Stimulated activated CD8-positive, alpha-beta memory T cell treated with anti-CD3 and anti-CD28 coated beads, Interleukin-15, amount 100 ng/mL, for 4 hours (primary cell): Measurements from ENCODE around the gene THEM4.

Experiments
- DNase-seq, 2 donors: peaks; one replicate each; pipeline ENCODE4 v3.0.0-alpha.2; 2020; ENCODE audit warnings: low read depth in 2 of 2

THEM4 gene

GRCh38 chr1:151909167-151910149 lies at the start of gene THEM4:
Gene THEM4 (minus strand): TSS chr1:151909511. CDS start chr1:151909458, 53 bp downstream.
- peak; percentile 83 to 87 for DNase-seq

- DNase-seq: no peak
These were observed 49.6 kb upstream of the THEM4 start for GRCh38 chr1:151958959-151959358.

GRCh38 chr1:151956957-151957497 lies 47.7 kb upstream of the THEM4 start:
- DNase-seq: no peak

GRCh38 chr1:151953409-151954094 lies 44.2 kb upstream of the THEM4 start:
- no peak for DNase-seq

- no peak for DNase-seq
These were observed 43.5 kb upstream of the THEM4 start for GRCh38 chr1:151952811-151953210.

- DNase-seq: no peak
These were observed 40.3 kb upstream of the THEM4 start for GRCh38 chr1:151949371-151950193.

- DNase-seq: no peak
These were observed 39.2 kb upstream of the THEM4 start for GRCh38 chr1:151948506-151948905.

GRCh38 chr1:151947140-151947539 lies 37.8 kb upstream of the THEM4 start:
- DNase-seq: no peak

GRCh38 chr1:151945725-151946722 lies 36.7 kb upstream of the THEM4 start:
- peak; percentile 57 to 76 for DNase-seq

- no peak for DNase-seq
These were observed 35.7 kb upstream of the THEM4 start for GRCh38 chr1:151944857-151945575.

- no peak for DNase-seq
These were observed 35.0 kb upstream of the THEM4 start for GRCh38 chr1:151944126-151944856.

- no peak for DNase-seq
These were observed 34.3 kb upstream of the THEM4 start for GRCh38 chr1:151943591-151943990.

GRCh38 chr1:151942882-151943281 lies 33.6 kb upstream of the THEM4 start:
- DNase-seq: no peak

- no peak for DNase-seq
These were observed 31.2 kb upstream of the THEM4 start for GRCh38 chr1:151940541-151940940.

GRCh38 chr1:151939779-151940178 lies 30.5 kb upstream of the THEM4 start:
- no peak for DNase-seq

- no peak for DNase-seq
These were observed 29.8 kb upstream of the THEM4 start for GRCh38 chr1:151939141-151939540.

- DNase-seq: no peak
These were observed 27.3 kb upstream of the THEM4 start for GRCh38 chr1:151936653-151937052.

GRCh38 chr1:151935894-151936602 lies 26.7 kb upstream of the THEM4 start:
- DNase-seq: no peak
